CD14-positive monocyte (primary cell): ENCODE measurements around the gene TGM4. TPM values are rescaled to one million over a fixed set of nuclear protein-coding genes. Genes with fewer than 3 reads are reported as not detected.

Experiments
- DNase-seq, 3 donors: peaks; one replicate each; pipeline ENCODE4 v3.0.0-alpha.2; 2011 to 2022
- H2AFZ ChIP-seq: 2 replicates; pipeline ENCODE4 v1.6.0; 2012; ENCODE audit warnings: mild to moderate bottlenecking, low read depth, low read length, inconsistent platforms; ENCODE audit not compliant: insufficient read depth, poor library complexity, severe bottlenecking
- H3K27ac ChIP-seq, 2 donors: 1 replicate in 1 of 2; 2 replicates in 1 of 2; pipeline ENCODE4 v1.5.1; 2012 to 2013; ENCODE audit warnings: low read length in 2 of 2, control low read depth in 1 of 2, inconsistent platforms in 1 of 2, low read depth in 1 of 2, mild to moderate bottlenecking in 1 of 2
- H3K27me3 ChIP-seq, 2 donors: one replicate each; pipeline versions ENCODE4 v1.6.0 to v1.6.1; 2011 to 2013; ENCODE audit warnings: low read length in 2 of 2; ENCODE audit not compliant: control insufficient read depth in 2 of 2, insufficient read depth in 2 of 2
- H3K36me3 ChIP-seq, 2 donors: replicated peaks in 1 of 2; 1 replicate in 1 of 2; 2 replicates in 1 of 2; pipeline versions ENCODE4 v1.5.1 to v1.6.1; 2012 to 2013; ENCODE audit warnings: low read length in 2 of 2, control low read depth in 1 of 2, inconsistent platforms in 1 of 2, mild to moderate bottlenecking in 1 of 2; ENCODE audit not compliant: insufficient read depth in 2 of 2, control insufficient read depth in 1 of 2
- H3K4me1 ChIP-seq, 2 donors: 1 replicate in 1 of 2; 2 replicates in 1 of 2; pipeline versions ENCODE4 v1.5.1 to v1.6.1; 2012 to 2013; ENCODE audit warnings: low read length in 2 of 2, control low read depth in 1 of 2, inconsistent platforms in 1 of 2, mild to moderate bottlenecking in 1 of 2, moderate library complexity in 1 of 2; ENCODE audit not compliant: insufficient read depth in 2 of 2, control insufficient read depth in 1 of 2
- H3K4me2 ChIP-seq: replicated peaks from 2 replicates; pipeline ENCODE3; 2012; ENCODE audit warnings: low read length, moderate library complexity, mild to moderate bottlenecking; ENCODE audit not compliant: poor library complexity, severe bottlenecking; ENCODE audit errors: extremely low read depth
- H3K4me3 ChIP-seq, 3 experiments: fragments of 200-600 bp in 1 of 3; sonication (generic) in 1 of 3; replicated peaks in 1 of 3; 1 replicate in 2 of 3; 2 replicates in 1 of 3; pipeline ENCODE4 v1.5.1; 2011 to 2013; ENCODE audit warnings: low read length in 3 of 3, mild to moderate bottlenecking in 3 of 3, control low read depth in 2 of 3, low read depth in 2 of 3, inconsistent platforms in 1 of 3, moderate library complexity in 1 of 3
- H3K79me2 ChIP-seq: 2 replicates; pipeline ENCODE4 v1.6.0; 2012; ENCODE audit warnings: mild to moderate bottlenecking, control low read depth, inconsistent platforms, low read length, moderate library complexity; ENCODE audit not compliant: insufficient read depth
- H3K9ac ChIP-seq: 2 replicates; pipeline ENCODE4 v1.6.0; 2017; ENCODE audit warnings: low read length, mild to moderate bottlenecking; ENCODE audit not compliant: insufficient read depth, poor library complexity, severe bottlenecking
- H3K9me3 ChIP-seq, 2 donors: replicated peaks in 1 of 2; 1 replicate in 1 of 2; 2 replicates in 1 of 2; pipeline versions ENCODE4 v1.5.1 to v1.6.1; 2012 to 2013; ENCODE audit warnings: low read length in 2 of 2, control low read depth in 1 of 2; ENCODE audit not compliant: control insufficient read depth in 1 of 2, insufficient read depth in 1 of 2
- H4K20me1 ChIP-seq: 2 replicates; pipeline ENCODE4 v1.6.0; 2012; ENCODE audit warnings: mild to moderate bottlenecking, low read length, control low read depth, moderate library complexity; ENCODE audit not compliant: insufficient read depth
- H3K27ac Mint-ChIP-seq, 7 donors: one replicate each; pipeline ENCODE4 v1.8.0; 2020; ENCODE audit warnings: mild to moderate bottlenecking in 7 of 7, mixed read lengths in 7 of 7, moderate library complexity in 6 of 7, inconsistent platforms in 2 of 7
- H3K27me3 Mint-ChIP-seq, 3 donors: one replicate each; pipeline ENCODE4 v1.8.0; 2021 to 2022; ENCODE audit warnings: low read depth in 3 of 3, mild to moderate bottlenecking in 3 of 3, mixed read lengths in 3 of 3, moderate library complexity in 3 of 3, inconsistent platforms in 1 of 3
- H3K36me3 Mint-ChIP-seq, 2 donors: one replicate each; pipeline ENCODE4 v1.8.0; 2020; ENCODE audit warnings: mixed read lengths in 2 of 2, inconsistent platforms in 1 of 2, mild to moderate bottlenecking in 1 of 2
- H3K4me1 Mint-ChIP-seq: one replicate; pipeline ENCODE4 v1.8.0; 2020; ENCODE audit warnings: mild to moderate bottlenecking, mixed read lengths
- H3K4me3 Mint-ChIP-seq, 2 donors: one replicate each; pipeline ENCODE4 v1.8.0; 2020; ENCODE audit warnings: mild to moderate bottlenecking in 2 of 2, mixed read lengths in 2 of 2, moderate library complexity in 1 of 2
- H3K9me3 Mint-ChIP-seq, 7 donors: one replicate each; pipeline ENCODE4 v1.8.0; 2020 to 2022; ENCODE audit warnings: mixed read lengths in 7 of 7, mild to moderate bottlenecking in 6 of 7, moderate library complexity in 6 of 7, inconsistent platforms in 2 of 7
- CTCF ChIP-seq: fragments of 200-600 bp; IDR thresholded peaks from one replicate; pipeline ENCODE4 v1.8.0; 2022; ENCODE audit warnings: antibody characterized with exemption, mild to moderate bottlenecking
- WGBS: methylation state at CpG from one replicate; pipeline ENCODE4 v1.1.5; 2013; ENCODE audit warnings: missing lambda C conversion rate; ENCODE audit not compliant: insufficient coverage; 5-methylcytosine and 5-hydroxymethylcytosine counted together
- intact Hi-C, 2 donors: fragments of 100-400 bp; cut with micrococcal nuclease; formaldehyde crosslinking; loops; one replicate each; pipeline versions ENCODE4 v1.15.0 to v1.15.1; 2023
- polyA plus RNA-seq, 3 donors: library from polyadenylated mRNA; depleted of rRNA in 1 of 3; unstranded in 2 of 3; stranded (reverse) in 1 of 3; fragments of 300-500 nt in 2 of 3; fragments of >200 nt in 1 of 3; fragmentation: Illumina TruSeq in 2 of 3; gene quantifications; 1 replicate in 2 of 3; 2 replicates in 1 of 3; pipeline ENCODE4 v1.2.3, GENCODE V29; 2012 to 2021

TGM4 gene
- polyA plus RNA-seq, 3 donors = 0.04 TPM; not detected in 2

GRCh38 chr3:44931791-44932190, 57.4 kb downstream of the TGM4 start:
- H3K9me3 Mint-ChIP-seq = no peaks in the 10 kb centered on the region
- DNase-seq = no peak
- H3K4me3 Mint-ChIP-seq = no peak overlapping the region
- no peak overlapping the region for H3K9ac ChIP-seq
- H3K27ac Mint-ChIP-seq = peak overlapping the region in 1 of 7 donors; percentile 18
- WGBS = 90% methylated on average over 1 of the region's 2 CpGs
- H3K79me2 ChIP-seq = peaks cover 7% of the 10 kb centered on the region
- H3K9me3 ChIP-seq = no peaks in the 10 kb centered on the region
- no peaks in the 10 kb centered on the region for H3K27me3 ChIP-seq
- H3K27me3 Mint-ChIP-seq = no peaks in the 10 kb centered on the region
- no peak overlapping the region for H3K4me3 ChIP-seq
- intact Hi-C loops = no loop called here
- peaks cover 89 to 97% of the 10 kb centered on the region in 2 donors for H3K36me3 Mint-ChIP-seq
- H3K4me2 ChIP-seq = no peak overlapping the region
- peaks cover 7% of the 10 kb centered on the region for H4K20me1 ChIP-seq
- H3K4me1 Mint-ChIP-seq = no peaks in the 10 kb centered on the region
- no peak overlapping the region for H3K27ac ChIP-seq
- no peaks in the 10 kb centered on the region for H3K4me1 ChIP-seq
- no peak for TF ChIP-seq CTCF
- peaks cover 74 to 99% of the 10 kb centered on the region in 2 donors for H3K36me3 ChIP-seq
- no peak overlapping the region for H2AFZ ChIP-seq

- H3K27ac Mint-ChIP-seq = peak overlapping the region in 1 of 7 donors; percentile 36
- Histone ChIP-seq H3K36me3 (peaks cover 73 to 99% of the 10 kb centered on the region in 2 donors), H3K4me1 (no peaks in the 10 kb centered on the region)
Observed at GRCh38 chr3:44932271-44932670, 57.9 kb downstream of the TGM4 start.

More at GRCh38 chr3:44932271-44932670, 57.9 kb downstream of the TGM4 start:
- Mint-ChIP-seq H3K9me3 (no peaks in the 10 kb centered on the region), H3K36me3 (peaks cover 84 to 97% of the 10 kb centered on the region in 2 donors), H3K4me1 (no peaks in the 10 kb centered on the region), H3K4me3 (no peak overlapping the region), H3K27me3 (no peaks in the 10 kb centered on the region)
- WGBS = 100% methylated on average over 1 of the region's 2 CpGs
- intact Hi-C loops = no loop called here
- Histone ChIP-seq H3K4me2 (no peak overlapping the region), H4K20me1 (peaks cover 7% of the 10 kb centered on the region), H3K79me2 (peaks cover 7% of the 10 kb centered on the region), H3K4me3 (no peak overlapping the region), H3K27ac (no peak overlapping the region), H2AFZ (no peak overlapping the region), H3K27me3 (no peaks in the 10 kb centered on the region), H3K9ac (no peak overlapping the region), H3K9me3 (no peaks in the 10 kb centered on the region)
- TF ChIP-seq CTCF = no peak
- no peak for DNase-seq
